ENCODE measurements around the gene C17orf50.

DNA sequence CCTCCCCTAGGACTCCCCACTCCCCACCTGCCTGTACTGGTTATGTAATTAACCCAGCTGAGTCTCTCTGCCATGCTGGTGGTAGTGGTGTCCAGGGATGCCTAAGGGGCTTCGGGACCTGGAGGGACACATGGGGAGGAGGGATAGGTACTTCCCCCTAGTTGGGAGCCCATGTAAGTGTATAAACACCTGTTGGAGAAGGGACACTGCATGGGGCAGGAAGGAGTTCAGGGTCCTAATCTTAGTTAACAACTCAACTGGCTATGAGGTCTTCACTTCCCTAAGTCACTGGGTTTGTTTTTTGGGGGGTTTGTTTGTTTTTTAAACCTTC is 27.9 kb upstream of the C17orf50 start:
- TF ChIP-seq POLR2A (IDR thresholded peaks at IDR 0.05), result no peak
- TF ChIP-seq, protein P1, sequence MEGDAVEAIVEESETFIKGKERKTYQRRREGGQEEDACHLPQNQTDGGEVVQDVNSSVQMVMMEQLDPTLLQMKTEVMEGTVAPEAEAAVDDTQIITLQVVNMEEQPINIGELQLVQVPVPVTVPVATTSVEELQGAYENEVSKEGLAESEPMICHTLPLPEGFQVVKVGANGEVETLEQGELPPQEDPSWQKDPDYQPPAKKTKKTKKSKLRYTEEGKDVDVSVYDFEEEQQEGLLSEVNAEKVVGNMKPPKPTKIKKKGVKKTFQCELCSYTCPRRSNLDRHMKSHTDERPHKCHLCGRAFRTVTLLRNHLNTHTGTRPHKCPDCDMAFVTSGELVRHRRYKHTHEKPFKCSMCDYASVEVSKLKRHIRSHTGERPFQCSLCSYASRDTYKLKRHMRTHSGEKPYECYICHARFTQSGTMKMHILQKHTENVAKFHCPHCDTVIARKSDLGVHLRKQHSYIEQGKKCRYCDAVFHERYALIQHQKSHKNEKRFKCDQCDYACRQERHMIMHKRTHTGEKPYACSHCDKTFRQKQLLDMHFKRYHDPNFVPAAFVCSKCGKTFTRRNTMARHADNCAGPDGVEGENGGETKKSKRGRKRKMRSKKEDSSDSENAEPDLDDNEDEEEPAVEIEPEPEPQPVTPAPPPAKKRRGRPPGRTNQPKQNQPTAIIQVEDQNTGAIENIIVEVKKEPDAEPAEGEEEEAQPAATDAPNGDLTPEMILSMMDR (IDR thresholded peaks at IDR 0.05), result no peak
